ENCODE measurements around the gene GRIP1. TPM values are rescaled to one million over a fixed set of nuclear protein-coding genes. Genes with fewer than 3 reads are reported as not detected.

Gene GRIP1
- total and polyA plus RNA-seq, 10 of the 15 experiments (the other 5 are each of a cell fraction or from before 2014, with no cell fraction given): 0.05 to 0.85 (median 0.50) TPM; not detected in 7

DNA sequence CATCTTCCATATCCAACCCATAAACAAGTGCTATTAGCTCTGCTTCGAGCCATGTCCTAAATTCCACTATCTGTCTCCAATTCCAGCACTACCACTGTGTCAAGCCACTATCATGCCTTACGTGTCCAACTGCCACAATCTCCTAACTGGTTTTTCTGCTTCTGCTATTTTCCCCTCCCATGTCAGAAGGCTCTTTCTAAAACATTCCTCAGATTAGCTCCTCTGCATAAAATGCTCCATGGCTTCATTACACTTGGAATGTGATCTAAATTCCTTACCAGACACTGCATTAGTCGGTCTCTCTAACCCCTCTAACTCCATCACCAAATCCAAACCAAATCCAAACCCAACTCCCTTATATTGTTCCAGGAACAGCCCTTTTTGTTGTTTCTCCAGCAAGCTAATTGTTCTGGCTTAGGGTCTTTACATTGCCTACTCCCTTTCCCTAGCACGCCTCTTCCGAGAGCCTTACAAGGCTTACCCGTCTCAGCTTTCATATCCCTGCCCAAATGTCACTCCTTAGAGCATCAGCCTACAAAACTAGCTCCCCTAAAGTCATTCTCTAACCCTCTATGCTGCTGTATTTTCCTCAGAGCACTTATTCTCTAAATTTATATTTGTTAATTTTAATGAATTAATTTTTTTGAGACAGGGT lies 236.8 kb downstream of the GRIP1 start:
- Histone ChIP-seq H3K4me2 (ENCODE audit: control insufficient read depth, insufficient read depth) (no peak overlapping the region), H3K79me2 (ENCODE audit: control insufficient read depth, insufficient read depth, low read length) (no peaks in the 10 kb centered on the region), H4K20me1 (ENCODE audit: control insufficient read depth, insufficient read depth) (no peaks in the 10 kb centered on the region), H3K9ac (ENCODE audit: control insufficient read depth, insufficient read depth, low read length) (no peak overlapping the region), H3K27me3 (replicated peaks in 1 of 2; ENCODE audit: control insufficient read depth in 2 of 2, insufficient read depth in 2 of 2, low read length in 1 of 2) (peaks cover 2 to 4% of the 10 kb centered on the region in 2 experiments; a peak in 2 of 4 replicates), H3K4me1 (ENCODE audit: control insufficient read depth, insufficient read depth, low read length) (no peaks in the 10 kb centered on the region), H3K36me3 (ENCODE audit: control insufficient read depth in 2 of 2, insufficient read depth in 2 of 2, low read length in 1 of 2) (no peaks in the 10 kb centered on the region), H3K9me3 (replicated peaks; ENCODE audit: control insufficient read depth, insufficient read depth, low read length) (no peaks in the 10 kb centered on the region), H2AFZ (ENCODE audit: control insufficient read depth, low read depth, low read length) (no peak overlapping the region), H3K27ac (ENCODE audit: control insufficient read depth, insufficient read depth) (no peak overlapping the region), H3K4me3 (no peak overlapping the region)
- ChIA-PET POLR2A (no interaction called here), RAD21 (ENCODE audit: unreplicated experiment) (interaction anchor here (0.6 kb wide), 1 partner anchor 139 kb away, joined by 3 read pairs; no protein-coding TSS in a partner anchor), CTCF (no interaction called here), SMC1A (ENCODE audit: uncharacterized antibody, unreplicated experiment) (no interaction called here)
- ATAC-seq: no peak
- TF ChIP-seq STAT3 (IDR thresholded peaks at IDR 0.05; ENCODE audit: low read depth, low read length): no peak
- intact Hi-C loops (cut with micrococcal nuclease; ENCODE audit: unreplicated experiment) (no loop called here), in situ Hi-C loops (cut with MboI) (no loop called here)
- no peak for DNase-seq (ENCODE audit: low read depth, low spot score)
- BruUV-seq (replicated peaks): no TSS peak
- FAIRE-seq: no peak
- 26% methylated on average over 6 of the region's 6 CpGs for WGBS (ENCODE audit: insufficient coverage, insufficient replicate concordance, low lambda C conversion rate, missing lambda C conversion rate)

DNA sequence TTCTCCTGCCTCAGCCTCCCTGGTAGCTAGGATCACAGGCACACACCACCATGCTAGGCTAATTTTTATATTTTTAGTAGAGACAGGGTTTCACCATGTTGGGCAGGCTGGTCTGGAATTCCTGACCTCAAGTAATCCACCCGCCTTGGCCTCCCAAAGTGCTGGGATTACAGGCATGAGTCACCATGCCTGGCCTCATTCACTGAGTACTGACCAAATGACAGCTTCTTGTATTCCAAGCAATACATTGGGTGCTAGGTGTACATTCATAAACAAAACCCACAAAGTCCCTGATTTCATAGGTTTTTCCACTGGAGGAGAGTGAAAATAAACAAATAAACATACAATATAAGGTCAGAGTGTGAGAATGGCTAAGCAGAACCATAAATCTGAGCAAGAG lies 240.3 kb downstream of the GRIP1 start:
- H2AFZ ChIP-seq (ENCODE audit: control insufficient read depth, low read depth, low read length): no peak overlapping the region
- FAIRE-seq (no peak), DNase-seq (ENCODE audit: low read depth, low spot score) (no peak), ATAC-seq (no peak)
- H4K20me1 ChIP-seq (ENCODE audit: control insufficient read depth, insufficient read depth): no peaks in the 10 kb centered on the region
- in situ Hi-C loops (cut with MboI): no loop called here
- intact Hi-C loops (cut with micrococcal nuclease; ENCODE audit: unreplicated experiment): no loop called here
- H3K36me3 ChIP-seq (ENCODE audit: control insufficient read depth in 2 of 2, insufficient read depth in 2 of 2, low read length in 1 of 2): no peaks in the 10 kb centered on the region
- no peak overlapping the region for H3K4me2 ChIP-seq (ENCODE audit: control insufficient read depth, insufficient read depth)
- 0% methylated on average over 1 of the region's 1 CpG for WGBS (ENCODE audit: insufficient coverage, insufficient replicate concordance, low lambda C conversion rate, missing lambda C conversion rate)
- no peak overlapping the region for H3K27ac ChIP-seq (ENCODE audit: control insufficient read depth, insufficient read depth)
- H3K9me3 ChIP-seq (replicated peaks; ENCODE audit: control insufficient read depth, insufficient read depth, low read length): no peaks in the 10 kb centered on the region
- no TSS peak for BruUV-seq (replicated peaks)
- no peak overlapping the region for H3K4me3 ChIP-seq
- POLR2A ChIA-PET: no interaction called here
- H3K27me3 ChIP-seq (replicated peaks in 1 of 2; ENCODE audit: control insufficient read depth in 2 of 2, insufficient read depth in 2 of 2, low read length in 1 of 2): peaks cover 0 to 2% of the 10 kb centered on the region in 2 experiments; a peak in 2 of 4 replicates
- CTCF ChIA-PET: no interaction called here
- RAD21 ChIA-PET (ENCODE audit: unreplicated experiment): no interaction called here
- SMC1A ChIA-PET (ENCODE audit: uncharacterized antibody, unreplicated experiment): no interaction called here
- no peaks in the 10 kb centered on the region for H3K4me1 ChIP-seq (ENCODE audit: control insufficient read depth, insufficient read depth, low read length)
- H3K9ac ChIP-seq (ENCODE audit: control insufficient read depth, insufficient read depth, low read length): no peak overlapping the region
- H3K79me2 ChIP-seq (ENCODE audit: control insufficient read depth, insufficient read depth, low read length): no peaks in the 10 kb centered on the region
- TF ChIP-seq, protein P1, sequence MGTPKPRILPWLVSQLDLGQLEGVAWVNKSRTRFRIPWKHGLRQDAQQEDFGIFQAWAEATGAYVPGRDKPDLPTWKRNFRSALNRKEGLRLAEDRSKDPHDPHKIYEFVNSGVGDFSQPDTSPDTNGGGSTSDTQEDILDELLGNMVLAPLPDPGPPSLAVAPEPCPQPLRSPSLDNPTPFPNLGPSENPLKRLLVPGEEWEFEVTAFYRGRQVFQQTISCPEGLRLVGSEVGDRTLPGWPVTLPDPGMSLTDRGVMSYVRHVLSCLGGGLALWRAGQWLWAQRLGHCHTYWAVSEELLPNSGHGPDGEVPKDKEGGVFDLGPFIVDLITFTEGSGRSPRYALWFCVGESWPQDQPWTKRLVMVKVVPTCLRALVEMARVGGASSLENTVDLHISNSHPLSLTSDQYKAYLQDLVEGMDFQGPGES (IDR thresholded peaks at IDR 0.05): no peak
- TF ChIP-seq YY1 (IDR thresholded peaks at IDR 0.05; ENCODE audit: low read depth, low read length): no peak
- no peak for TF ChIP-seq HDAC2 (IDR thresholded peaks at IDR 0.05)
- no peak for TF ChIP-seq NR2F1 (conservative IDR thresholded peaks at IDR 0.05)
- no peak for TF ChIP-seq TCF3 (IDR thresholded peaks at IDR 0.05; ENCODE audit: borderline replicate concordance, insufficient read depth, low read depth, low read length)
- no peak for TF ChIP-seq SIN3A (IDR thresholded peaks at IDR 0.05; ENCODE audit: low read depth, low read length)
- no peak for TF ChIP-seq SUPT20H (IDR thresholded peaks at IDR 0.05; ENCODE audit: borderline replicate concordance, control insufficient read depth, low read depth, low read length)
- no peak for TF ChIP-seq ZNF622 (IDR thresholded peaks at IDR 0.05)
- no peak for TF ChIP-seq RAD51 (IDR thresholded peaks at IDR 0.05)
- TF ChIP-seq EED (IDR thresholded peaks at IDR 0.05; ENCODE audit: low read depth): no peak
- no peak for TF ChIP-seq NFXL1 (IDR thresholded peaks at IDR 0.05; ENCODE audit: borderline replicate concordance)
- TF ChIP-seq STAT1 (conservative IDR thresholded peaks at IDR 0.05): no peak
- TF ChIP-seq POU2F2 (IDR thresholded peaks at IDR 0.05; ENCODE audit: borderline replicate concordance, low read depth, low read length): no peak
- TF ChIP-seq, protein P2, sequence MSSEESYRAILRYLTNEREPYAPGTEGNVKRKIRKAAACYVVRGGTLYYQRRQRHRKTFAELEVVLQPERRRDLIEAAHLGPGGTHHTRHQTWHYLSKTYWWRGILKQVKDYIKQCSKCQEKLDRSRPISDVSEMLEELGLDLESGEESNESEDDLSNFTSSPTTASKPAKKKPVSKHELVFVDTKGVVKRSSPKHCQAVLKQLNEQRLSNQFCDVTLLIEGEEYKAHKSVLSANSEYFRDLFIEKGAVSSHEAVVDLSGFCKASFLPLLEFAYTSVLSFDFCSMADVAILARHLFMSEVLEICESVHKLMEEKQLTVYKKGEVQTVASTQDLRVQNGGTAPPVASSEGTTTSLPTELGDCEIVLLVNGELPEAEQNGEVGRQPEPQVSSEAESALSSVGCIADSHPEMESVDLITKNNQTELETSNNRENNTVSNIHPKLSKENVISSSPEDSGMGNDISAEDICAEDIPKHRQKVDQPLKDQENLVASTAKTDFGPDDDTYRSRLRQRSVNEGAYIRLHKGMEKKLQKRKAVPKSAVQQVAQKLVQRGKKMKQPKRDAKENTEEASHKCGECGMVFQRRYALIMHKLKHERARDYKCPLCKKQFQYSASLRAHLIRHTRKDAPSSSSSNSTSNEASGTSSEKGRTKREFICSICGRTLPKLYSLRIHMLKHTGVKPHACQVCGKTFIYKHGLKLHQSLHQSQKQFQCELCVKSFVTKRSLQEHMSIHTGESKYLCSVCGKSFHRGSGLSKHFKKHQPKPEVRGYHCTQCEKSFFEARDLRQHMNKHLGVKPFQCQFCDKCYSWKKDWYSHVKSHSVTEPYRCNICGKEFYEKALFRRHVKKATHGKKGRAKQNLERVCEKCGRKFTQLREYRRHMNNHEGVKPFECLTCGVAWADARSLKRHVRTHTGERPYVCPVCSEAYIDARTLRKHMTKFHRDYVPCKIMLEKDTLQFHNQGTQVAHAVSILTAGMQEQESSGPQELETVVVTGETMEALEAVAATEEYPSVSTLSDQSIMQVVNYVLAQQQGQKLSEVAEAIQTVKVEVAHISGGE (CRISPR knock-in tag; IDR thresholded peaks at IDR 0.05): no peak

All from GM12878 (cell line).